Measurements from ENCODE around the gene HIVEP3.

DNA sequence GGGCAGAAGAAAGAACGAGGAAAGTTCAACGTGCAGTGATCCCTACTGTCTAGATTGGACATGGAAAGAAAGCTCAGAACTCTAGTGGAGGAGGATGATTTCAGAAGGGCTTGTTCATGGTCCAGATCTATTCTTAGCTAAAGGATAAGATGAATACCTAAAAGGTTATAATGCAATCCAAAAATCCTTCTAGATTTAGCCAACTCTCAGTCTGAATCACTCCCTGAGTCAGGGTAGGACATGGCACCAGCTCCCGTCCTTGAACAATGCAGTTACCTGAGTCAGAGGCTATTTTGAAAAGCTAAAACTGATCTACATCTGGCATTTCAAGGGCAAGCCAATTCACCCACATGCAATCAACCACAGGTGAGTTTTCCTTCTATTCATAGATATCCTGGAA, 38.8 kb upstream of the HIVEP3 start:
- TF ChIP-seq, protein P1, sequence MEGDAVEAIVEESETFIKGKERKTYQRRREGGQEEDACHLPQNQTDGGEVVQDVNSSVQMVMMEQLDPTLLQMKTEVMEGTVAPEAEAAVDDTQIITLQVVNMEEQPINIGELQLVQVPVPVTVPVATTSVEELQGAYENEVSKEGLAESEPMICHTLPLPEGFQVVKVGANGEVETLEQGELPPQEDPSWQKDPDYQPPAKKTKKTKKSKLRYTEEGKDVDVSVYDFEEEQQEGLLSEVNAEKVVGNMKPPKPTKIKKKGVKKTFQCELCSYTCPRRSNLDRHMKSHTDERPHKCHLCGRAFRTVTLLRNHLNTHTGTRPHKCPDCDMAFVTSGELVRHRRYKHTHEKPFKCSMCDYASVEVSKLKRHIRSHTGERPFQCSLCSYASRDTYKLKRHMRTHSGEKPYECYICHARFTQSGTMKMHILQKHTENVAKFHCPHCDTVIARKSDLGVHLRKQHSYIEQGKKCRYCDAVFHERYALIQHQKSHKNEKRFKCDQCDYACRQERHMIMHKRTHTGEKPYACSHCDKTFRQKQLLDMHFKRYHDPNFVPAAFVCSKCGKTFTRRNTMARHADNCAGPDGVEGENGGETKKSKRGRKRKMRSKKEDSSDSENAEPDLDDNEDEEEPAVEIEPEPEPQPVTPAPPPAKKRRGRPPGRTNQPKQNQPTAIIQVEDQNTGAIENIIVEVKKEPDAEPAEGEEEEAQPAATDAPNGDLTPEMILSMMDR (IDR thresholded peaks at IDR 0.05) = no peak
- TF ChIP-seq POLR2A (IDR thresholded peaks at IDR 0.05) = no peak

Measured in body of pancreas (tissue), 4 donors.